ENCODE data around the gene UST. TPM values are rescaled to one million over a fixed set of nuclear protein-coding genes. Genes with fewer than 3 reads are reported as not detected.

Gene UST
- total RNA-seq, 2 donors from 2014 or later, result 1.1 to 2.7 TPM

GRCh38 chr6:148800536-148800935 lies 53.7 kb downstream of the UST start:
- H3K4me3 ChIP-seq, result no peak overlapping the region
- no peak for TF ChIP-seq CTCF (IDR thresholded peaks at IDR 0.05)
- DNase-seq, result no peak
- no peaks in the 10 kb centered on the region for H3K4me1 ChIP-seq
- no peak overlapping the region for H3K27ac ChIP-seq
- no peaks in the 10 kb centered on the region for H3K36me3 ChIP-seq
- H3K9ac ChIP-seq (ENCODE audit: low read depth in 2 of 2, low read length in 2 of 2), result no peak overlapping the region
- intact Hi-C loops (cut with DNase I), result no loop called here
- H3K9me3 ChIP-seq, result no peaks in the 10 kb centered on the region
- H3K27me3 ChIP-seq, result no peaks in the 10 kb centered on the region

GRCh38 chr6:148803979-148804378 lies 57.1 kb downstream of the UST start:
- Histone ChIP-seq H3K9ac (ENCODE audit: low read depth in 2 of 2, low read length in 2 of 2) (no peak overlapping the region), H3K4me3 (no peak overlapping the region), H3K4me1 (no peaks in the 10 kb centered on the region), H3K27ac (no peak overlapping the region), H3K27me3 (no peaks in the 10 kb centered on the region), H3K36me3 (no peaks in the 10 kb centered on the region), H3K9me3 (no peaks in the 10 kb centered on the region)
- no peak for DNase-seq
- TF ChIP-seq CTCF (IDR thresholded peaks at IDR 0.05), result no peak
- intact Hi-C loops (cut with DNase I), result no loop called here

GRCh38 chr6:148805777-148806176 lies 58.9 kb downstream of the UST start:
- Histone ChIP-seq H3K4me1 (no peaks in the 10 kb centered on the region), H3K4me3 (no peak overlapping the region), H3K36me3 (no peaks in the 10 kb centered on the region), H3K9ac (ENCODE audit: low read depth in 2 of 2, low read length in 2 of 2) (no peak overlapping the region), H3K27ac (no peak overlapping the region), H3K9me3 (no peaks in the 10 kb centered on the region), H3K27me3 (no peaks in the 10 kb centered on the region)
- TF ChIP-seq CTCF (IDR thresholded peaks at IDR 0.05), result no peak
- DNase-seq, result no peak
- intact Hi-C loops (cut with DNase I), result no loop called here

- Histone ChIP-seq H3K27me3 (no peaks in the 10 kb centered on the region), H3K4me3 (no peak overlapping the region), H3K9me3 (no peaks in the 10 kb centered on the region), H3K4me1 (no peaks in the 10 kb centered on the region), H3K27ac (no peak overlapping the region), H3K36me3 (no peaks in the 10 kb centered on the region), H3K9ac (ENCODE audit: low read depth in 2 of 2, low read length in 2 of 2) (no peak overlapping the region)
- intact Hi-C loops (cut with DNase I), result no loop called here
- no peak for DNase-seq
- TF ChIP-seq CTCF (IDR thresholded peaks at IDR 0.05), result no peak
These were observed 61.0 kb downstream of the UST start for GRCh38 chr6:148807784-148808183.

- no peak for TF ChIP-seq CTCF (IDR thresholded peaks at IDR 0.05)
- DNase-seq, result no peak
- intact Hi-C loops (cut with DNase I), result no loop called here
- no peak overlapping the region for H3K4me3 ChIP-seq
- no peaks in the 10 kb centered on the region for H3K36me3 ChIP-seq
- H3K9me3 ChIP-seq, result no peaks in the 10 kb centered on the region
- no peak overlapping the region for H3K27ac ChIP-seq
- H3K27me3 ChIP-seq, result no peaks in the 10 kb centered on the region
- H3K4me1 ChIP-seq, result no peaks in the 10 kb centered on the region
- no peak overlapping the region for H3K9ac ChIP-seq (ENCODE audit: low read depth in 2 of 2, low read length in 2 of 2)
These were observed 62.0 kb downstream of the UST start for GRCh38 chr6:148808786-148809304.
